OCI-LY3 (cell line): ENCODE data around the gene GPC3.

Source experiments
- H2AFZ ChIP-seq: fragments of 200-600, 300-600 bp; shearing (Covaris generic); 2 replicates; pipeline ENCODE4 v1.6.0; 2014; ENCODE audit warnings: antibody characterized with exemption, low read depth, low read length
- H3K27ac ChIP-seq: fragments of 200-600, 300-600 bp; sonication (generic); 2 replicates; pipeline ENCODE4 v1.5.1; 2014; ENCODE audit warnings: mild to moderate bottlenecking, low read length, moderate library complexity, mixed read lengths
- H3K27me3 ChIP-seq: fragments of 200-600, 300-600 bp; sonication (generic); 2 replicates; pipeline ENCODE4 v1.6.1; 2014; ENCODE audit warnings: low read depth, low read length, mixed read lengths
- H3K36me3 ChIP-seq: fragments of 200-600, 300-600 bp; sonication (generic); replicated peaks from 2 replicates; pipeline ENCODE3; 2014; ENCODE audit warnings: low read depth, low read length, mixed read lengths
- H3K4me1 ChIP-seq: fragments of 300-600, 200-600 bp; sonication (generic); 2 replicates; pipeline ENCODE4 v1.6.1; 2014; ENCODE audit warnings: low read length, mixed read lengths
- H3K4me2 ChIP-seq: fragments of 200-600, 300-600 bp; sonication (generic); 2 replicates; pipeline ENCODE4 v1.6.1; 2014; ENCODE audit warnings: low read length, mixed read lengths
- H3K4me3 ChIP-seq: fragments of 300-600, 200-600 bp; sonication (generic); 2 replicates; pipeline ENCODE4 v1.5.1; 2014; ENCODE audit warnings: antibody characterized with exemption, mild to moderate bottlenecking, low read length, moderate library complexity
- H3K79me2 ChIP-seq: fragments of 300-600, 200-600 bp; shearing (Covaris generic); 2 replicates; pipeline ENCODE4 v1.6.1; 2014; ENCODE audit warnings: mild to moderate bottlenecking, low read length, mixed read lengths
- H3K9ac ChIP-seq: fragments of 300-600, 200-600 bp; shearing (Covaris generic); 2 replicates; pipeline ENCODE4 v1.6.0; 2014; ENCODE audit warnings: mild to moderate bottlenecking, low read length, moderate library complexity
- H3K9me3 ChIP-seq: fragments of 200-600, 300-600 bp; shearing (Covaris generic); 2 replicates; pipeline ENCODE4 v1.6.1; 2014; ENCODE audit warnings: low read length, mixed read lengths; ENCODE audit not compliant: insufficient read depth
- H4K20me1 ChIP-seq: fragments of 200-600, 300-600 bp; sonication (generic); 2 replicates; pipeline ENCODE4 v1.6.1; 2016; ENCODE audit warnings: low read length, mixed read lengths; ENCODE audit not compliant: insufficient read depth
- CTCF ChIP-seq: fragments of 200-600, 300-600 bp; sonication (generic); IDR thresholded peaks from 2 replicates; pipeline ENCODE4 v1.5.1; 2014; ENCODE audit warnings: antibody characterized with exemption, low read length, low read depth
- EZH2phosphoT487 ChIP-seq: fragments of 200-600 bp; shearing (Covaris generic); IDR thresholded peaks from 2 replicates; pipeline ENCODE4 v1.6.1; 2018; ENCODE audit warnings: antibody characterized with exemption, mixed run types, low read depth

The GPC3 gene

GRCh38 chrX:133516686-133517085 is 468.7 kb downstream of the GPC3 start:
- Histone ChIP-seq H3K9ac (no peak overlapping the region), H3K36me3 (no peaks in the 10 kb centered on the region), H3K4me1 (no peaks in the 10 kb centered on the region), H3K79me2 (no peaks in the 10 kb centered on the region), H3K27me3 (no peaks in the 10 kb centered on the region), H2AFZ (no peak overlapping the region), H3K27ac (no peak overlapping the region), H3K4me2 (no peak overlapping the region), H4K20me1 (no peaks in the 10 kb centered on the region), H3K4me3 (no peak overlapping the region), H3K9me3 (no peaks in the 10 kb centered on the region)
- no peak for TF ChIP-seq EZH2phosphoT487

- H3K36me3 ChIP-seq, result no peaks in the 10 kb centered on the region
- no peak overlapping the region for H3K4me3 ChIP-seq
- H2AFZ ChIP-seq, result no peak overlapping the region
- no peaks in the 10 kb centered on the region for H4K20me1 ChIP-seq
- H3K27me3 ChIP-seq, result no peaks in the 10 kb centered on the region
- no peak overlapping the region for H3K9ac ChIP-seq
- TF ChIP-seq EZH2phosphoT487 (no peak), CTCF (no peak)
- H3K27ac ChIP-seq, result no peak overlapping the region
- no peaks in the 10 kb centered on the region for H3K79me2 ChIP-seq
- H3K4me2 ChIP-seq, result no peak overlapping the region
- no peaks in the 10 kb centered on the region for H3K4me1 ChIP-seq
- H3K9me3 ChIP-seq, result no peaks in the 10 kb centered on the region
These were observed 470.9 kb downstream of the GPC3 start for GRCh38 chrX:133514486-133514885.

- no peaks in the 10 kb centered on the region for H3K79me2 ChIP-seq
- H3K9ac ChIP-seq, result no peak overlapping the region
- H3K4me2 ChIP-seq, result no peak overlapping the region
- H3K27ac ChIP-seq, result no peak overlapping the region
- H4K20me1 ChIP-seq, result no peaks in the 10 kb centered on the region
- no peak overlapping the region for H2AFZ ChIP-seq
- H3K36me3 ChIP-seq, result no peaks in the 10 kb centered on the region
- H3K9me3 ChIP-seq, result no peaks in the 10 kb centered on the region
- H3K27me3 ChIP-seq, result no peaks in the 10 kb centered on the region
- TF ChIP-seq EZH2phosphoT487 (no peak), CTCF (no peak)
- no peak overlapping the region for H3K4me3 ChIP-seq
- no peaks in the 10 kb centered on the region for H3K4me1 ChIP-seq
These were observed 472.3 kb downstream of the GPC3 start for GRCh38 chrX:133513123-133513522.

GRCh38 chrX:133511041-133511440 is 474.4 kb downstream of the GPC3 start:
- Histone ChIP-seq H3K36me3 (no peaks in the 10 kb centered on the region), H3K4me3 (no peak overlapping the region), H3K4me2 (no peak overlapping the region), H3K27ac (no peak overlapping the region), H3K79me2 (no peaks in the 10 kb centered on the region), H2AFZ (no peak overlapping the region), H3K9ac (no peak overlapping the region), H3K4me1 (no peaks in the 10 kb centered on the region), H3K27me3 (no peaks in the 10 kb centered on the region), H3K9me3 (no peaks in the 10 kb centered on the region), H4K20me1 (no peaks in the 10 kb centered on the region)
- TF ChIP-seq EZH2phosphoT487 (no peak), CTCF (no peak)

GRCh38 chrX:133497356-133497755 is 488.0 kb downstream of the GPC3 start:
- no peak for TF ChIP-seq EZH2phosphoT487
- TF ChIP-seq CTCF, result no peak
- Histone ChIP-seq H4K20me1 (no peaks in the 10 kb centered on the region), H3K4me3 (no peak overlapping the region), H3K9me3 (no peaks in the 10 kb centered on the region), H2AFZ (no peak overlapping the region), H3K4me1 (no peaks in the 10 kb centered on the region), H3K36me3 (no peaks in the 10 kb centered on the region), H3K9ac (no peak overlapping the region), H3K4me2 (no peak overlapping the region), H3K79me2 (no peaks in the 10 kb centered on the region), H3K27me3 (no peaks in the 10 kb centered on the region), H3K27ac (no peak overlapping the region)
